Trophoblast cell (in vitro differentiated cells and primary cell): ENCODE data around the gene STPG2.

Experiments used
- DNase-seq, 2 donors: peaks; one replicate each; pipeline ENCODE4 v3.0.0-alpha.2; 2016
- H2AFZ ChIP-seq: 2 replicates; pipeline ENCODE4 v1.6.1; 2013; ENCODE audit warnings: low read length, moderate library complexity, mild to moderate bottlenecking; ENCODE audit not compliant: insufficient read depth, poor library complexity
- H2AK5ac ChIP-seq: 2 replicates; pipeline ENCODE4 v1.6.1; 2013; ENCODE audit warnings: mild to moderate bottlenecking, low read length
- H2BK120ac ChIP-seq: 2 replicates; pipeline ENCODE4 v1.6.1; 2013; ENCODE audit warnings: low read length, mild to moderate bottlenecking, moderate library complexity; ENCODE audit not compliant: insufficient read depth, poor library complexity
- H2BK12ac ChIP-seq: 2 replicates; pipeline ENCODE4 v1.6.1; 2013; ENCODE audit warnings: mild to moderate bottlenecking, low read length, moderate library complexity
- H2BK5ac ChIP-seq: 2 replicates; pipeline ENCODE4 v1.6.1; 2013; ENCODE audit warnings: low read length, low read depth, moderate library complexity, mild to moderate bottlenecking; ENCODE audit not compliant: poor library complexity
- H3K14ac ChIP-seq: 2 replicates; pipeline ENCODE4 v1.6.1; 2013; ENCODE audit warnings: mild to moderate bottlenecking, low read length
- H3K18ac ChIP-seq: 2 replicates; pipeline ENCODE4 v1.6.1; 2013; ENCODE audit warnings: mild to moderate bottlenecking, low read length
- H3K23ac ChIP-seq: 2 replicates; pipeline ENCODE4 v1.6.1; 2013; ENCODE audit warnings: low read length
- H3K27ac ChIP-seq: 2 replicates; pipeline ENCODE4 v1.5.1; 2013; ENCODE audit warnings: low read depth, mild to moderate bottlenecking, inconsistent platforms, low read length, moderate library complexity
- H3K27me3 ChIP-seq: 2 replicates; pipeline ENCODE4 v1.6.1; 2013; ENCODE audit warnings: inconsistent platforms, mild to moderate bottlenecking, low read length, moderate library complexity; ENCODE audit not compliant: insufficient read depth
- H3K36me3 ChIP-seq, 2 experiments: 1 replicate in 1 of 2; 2 replicates in 1 of 2; pipeline ENCODE4 v1.6.1; 2013; ENCODE audit warnings: low read length in 2 of 2, mild to moderate bottlenecking in 2 of 2, moderate library complexity in 1 of 2; ENCODE audit not compliant: insufficient read depth in 2 of 2, control insufficient read depth in 1 of 2
- H3K4ac ChIP-seq: 2 replicates; pipeline ENCODE4 v1.6.1; 2013; ENCODE audit warnings: low read depth, mild to moderate bottlenecking, low read length, moderate library complexity
- H3K4me1 ChIP-seq, 2 experiments: 1 replicate in 1 of 2; 2 replicates in 1 of 2; pipeline ENCODE4 v1.6.1; 2013; ENCODE audit warnings: low read length in 2 of 2, mild to moderate bottlenecking in 2 of 2, moderate library complexity in 1 of 2; ENCODE audit not compliant: insufficient read depth in 2 of 2, control insufficient read depth in 1 of 2
- H3K4me2 ChIP-seq: 2 replicates; pipeline ENCODE4 v1.6.1; 2013; ENCODE audit warnings: inconsistent platforms, mild to moderate bottlenecking, low read length, moderate library complexity
- H3K4me3 ChIP-seq: 2 replicates; pipeline ENCODE4 v1.5.1; 2013; ENCODE audit warnings: mild to moderate bottlenecking, low read depth, low read length, inconsistent platforms
- H3K79me1 ChIP-seq: one replicate; pipeline ENCODE4 v1.6.1; 2013; ENCODE audit warnings: low read length
- H3K79me2 ChIP-seq: 2 replicates; pipeline ENCODE4 v1.6.1; 2013; ENCODE audit warnings: low read length, mild to moderate bottlenecking; ENCODE audit not compliant: control insufficient read depth, insufficient read depth, poor library complexity
- H3K9ac ChIP-seq: 2 replicates; pipeline ENCODE4 v1.6.1; 2013; ENCODE audit warnings: mild to moderate bottlenecking, low read length
- H3K9me3 ChIP-seq: 2 replicates; pipeline ENCODE4 v1.6.1; 2013; ENCODE audit warnings: low read depth, mild to moderate bottlenecking, control low read depth, inconsistent platforms, low read length; ENCODE audit not compliant: insufficient read depth
- H4K12ac ChIP-seq: 2 replicates; pipeline ENCODE4 v1.6.1; 2013; ENCODE audit warnings: low read depth, mild to moderate bottlenecking, low read length, moderate library complexity
- H4K8ac ChIP-seq: 2 replicates; pipeline ENCODE4 v1.6.1; 2013; ENCODE audit warnings: low read depth, mild to moderate bottlenecking, low read length, moderate library complexity
- H4K91ac ChIP-seq: one replicate; pipeline ENCODE4 v1.6.1; 2013; ENCODE audit warnings: low read depth, mild to moderate bottlenecking, low read length, moderate library complexity
- WGBS: extraction: QIAGEN DNeasy Blood & Tissue Kit; methylation state at CpG from one replicate; pipeline ENCODE4 v1.1.7; 2013; ENCODE audit warnings: missing lambda C conversion rate; ENCODE audit not compliant: insufficient read length, insufficient coverage; ENCODE audit errors: extremely low coverage; 5-methylcytosine and 5-hydroxymethylcytosine counted together

The STPG2 gene

DNA sequence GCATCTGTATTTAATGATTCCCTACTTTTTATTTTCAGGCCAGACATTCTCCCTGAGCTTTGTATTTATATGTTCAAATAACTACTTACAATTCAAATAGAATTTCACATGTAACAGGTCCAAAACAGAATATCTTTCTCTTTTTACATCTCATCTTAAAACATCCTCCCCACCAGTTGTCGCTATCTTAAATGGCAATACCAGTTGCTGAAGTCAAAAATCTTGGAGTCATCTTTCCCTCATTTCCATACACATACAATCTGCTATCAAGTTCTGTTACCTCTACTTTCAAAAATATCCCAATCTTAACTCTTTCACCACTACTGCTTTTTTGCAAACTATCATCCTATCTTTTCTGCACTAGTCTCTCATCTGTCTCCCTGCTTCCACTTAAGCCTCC lies 330.5 kb downstream of the STPG2 start:
- WGBS: no CpG with 5 or more reads among the region's 1 CpG
- no peaks in the 10 kb centered on the region for H3K27me3 ChIP-seq
- no peak overlapping the region for H2AFZ ChIP-seq

DNA sequence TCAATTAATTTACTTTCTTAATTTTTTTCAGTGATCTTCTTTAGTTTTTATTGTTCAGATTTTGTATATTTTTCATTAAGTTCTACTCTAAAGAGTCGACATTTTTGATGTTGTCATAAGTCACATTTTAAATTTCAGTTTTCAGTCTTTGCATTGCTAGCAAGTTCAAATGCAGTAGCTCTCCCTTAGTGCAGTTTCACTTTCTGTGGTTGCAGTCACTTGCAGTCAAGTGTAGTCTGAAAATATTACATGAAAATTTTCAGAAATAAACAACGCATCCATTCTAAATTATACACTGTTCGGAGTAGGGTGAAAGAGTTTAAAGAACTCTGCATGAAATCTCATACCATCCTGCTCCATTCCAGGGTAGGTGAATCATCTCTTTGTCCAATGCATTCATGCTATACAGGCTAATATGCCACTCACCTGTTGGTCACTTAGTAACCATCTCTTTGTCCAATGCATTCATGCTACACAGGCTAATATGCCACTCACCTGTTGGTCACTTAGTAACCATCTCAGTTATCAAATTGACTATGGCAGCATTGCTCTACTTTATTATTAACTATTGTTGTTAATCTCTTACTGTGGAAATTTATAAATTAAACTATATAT lies 356.9 kb downstream of the STPG2 start:
- Histone ChIP-seq H4K91ac (no peak overlapping the region), H3K23ac (no peak overlapping the region), H3K27ac (no peak overlapping the region), H3K9me3 (no peaks in the 10 kb centered on the region), H2BK5ac (no peak overlapping the region), H3K36me3 (no peaks in the 10 kb centered on the region), H3K4ac (no peak overlapping the region), H3K14ac (no peak overlapping the region), H3K4me1 (no peaks in the 10 kb centered on the region), H3K4me2 (no peak overlapping the region), H3K27me3 (no peaks in the 10 kb centered on the region), H4K8ac (no peak overlapping the region), H3K9ac (no peak overlapping the region), H3K18ac (no peak overlapping the region), H2AFZ (no peak overlapping the region), H4K12ac (no peak overlapping the region), H2BK120ac (no peak overlapping the region), H2AK5ac (no peak overlapping the region), H3K4me3 (no peak overlapping the region), H3K79me2 (no peaks in the 10 kb centered on the region), H2BK12ac (no peak overlapping the region), H3K79me1 (no peaks in the 10 kb centered on the region)
- DNase-seq: peak in 1 of 2 donors; percentile 15
- WGBS: no CpG with 5 or more reads among the region's 3 CpGs

More for the DNA sequence above, 330.5 kb downstream of the STPG2 start:
- Histone ChIP-seq H3K79me1 (no peaks in the 10 kb centered on the region), H3K14ac (no peak overlapping the region), H3K23ac (no peak overlapping the region), H3K4me2 (no peak overlapping the region), H4K8ac (no peak overlapping the region), H3K79me2 (no peaks in the 10 kb centered on the region), H2BK120ac (no peak overlapping the region), H4K12ac (no peak overlapping the region), H2AK5ac (no peak overlapping the region), H3K36me3 (no peaks in the 10 kb centered on the region), H3K27ac (no peak overlapping the region), H3K18ac (no peak overlapping the region), H2BK12ac (no peak overlapping the region), H4K91ac (no peak overlapping the region), H3K4ac (no peak overlapping the region), H3K4me1 (no peaks in the 10 kb centered on the region), H2BK5ac (no peak overlapping the region), H3K9me3 (no peaks in the 10 kb centered on the region), H3K9ac (no peak overlapping the region), H3K4me3 (no peak overlapping the region)
- DNase-seq: no peak

DNA sequence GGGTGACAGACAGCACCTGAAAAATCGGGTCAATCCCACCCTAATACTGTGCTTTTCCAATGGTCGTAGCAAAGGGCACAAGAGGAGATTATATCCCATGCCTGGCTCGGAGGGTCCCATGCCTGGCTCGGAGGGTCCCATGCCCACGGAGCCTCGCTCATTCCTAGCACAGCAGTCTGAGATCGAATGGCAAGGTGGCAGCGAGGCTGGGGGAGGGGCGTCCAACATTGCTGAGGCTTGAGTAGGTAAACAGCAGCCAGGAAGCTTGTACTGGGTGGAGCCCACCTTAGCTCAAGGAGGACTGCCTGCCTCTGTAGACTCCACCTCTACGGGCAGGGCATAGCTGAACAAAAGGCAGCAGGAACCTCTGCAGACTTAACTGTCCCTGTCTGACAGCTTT lies 365.1 kb downstream of the STPG2 start:
- H4K91ac ChIP-seq: no peak overlapping the region
- H3K36me3 ChIP-seq: no peaks in the 10 kb centered on the region
- H3K9me3 ChIP-seq: peaks cover 4% of the 10 kb centered on the region
- WGBS: no CpG with 5 or more reads among the region's 10 CpGs
- no peak overlapping the region for H4K8ac ChIP-seq
- no peak overlapping the region for H3K4me2 ChIP-seq
- no peak overlapping the region for H2BK12ac ChIP-seq
- H2BK5ac ChIP-seq: no peak overlapping the region
- no peak overlapping the region for H2AK5ac ChIP-seq
- no peak overlapping the region for H3K9ac ChIP-seq
- no peak overlapping the region for H3K23ac ChIP-seq
- H3K79me1 ChIP-seq: no peaks in the 10 kb centered on the region
- no peak overlapping the region for H3K27ac ChIP-seq
- H3K4me3 ChIP-seq: no peak overlapping the region
- no peak overlapping the region for H2AFZ ChIP-seq
- no peak overlapping the region for H3K4ac ChIP-seq
- no peak overlapping the region for H4K12ac ChIP-seq
- no peaks in the 10 kb centered on the region for H3K27me3 ChIP-seq
- no peaks in the 10 kb centered on the region for H3K79me2 ChIP-seq
- no peak overlapping the region for H3K14ac ChIP-seq
- no peak overlapping the region for H3K18ac ChIP-seq
- no peaks in the 10 kb centered on the region for H3K4me1 ChIP-seq
- no peak overlapping the region for H2BK120ac ChIP-seq
- no peak for DNase-seq

DNA sequence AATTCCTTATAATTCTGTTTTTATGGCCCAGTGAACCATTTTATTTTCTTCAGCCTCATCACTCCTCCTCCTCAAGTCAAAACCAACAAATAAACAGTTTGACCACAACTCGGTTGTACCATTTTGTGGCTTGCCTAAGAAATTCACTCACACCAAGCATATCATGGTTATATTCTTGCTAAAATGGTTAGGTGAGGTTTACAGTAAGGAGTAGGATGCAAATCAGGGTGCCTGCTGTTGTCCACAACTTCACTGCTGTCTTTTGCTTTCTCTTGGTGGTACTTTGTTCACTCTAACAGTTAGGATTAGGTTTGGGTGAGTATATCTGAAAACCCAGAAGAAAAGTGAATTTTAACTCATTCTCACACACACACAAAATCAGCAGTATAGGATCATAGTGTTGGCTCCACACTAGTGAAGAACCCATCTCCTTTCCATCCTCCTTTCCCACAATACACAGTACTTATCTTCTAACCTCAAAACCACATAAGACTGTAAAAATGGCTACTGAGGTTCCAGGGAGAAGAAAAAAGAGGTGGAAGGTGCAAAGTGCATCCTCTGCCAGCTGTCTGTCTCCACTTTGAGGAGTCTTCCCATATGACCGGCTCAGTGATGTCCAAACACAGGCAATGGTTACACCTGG lies 368.8 kb downstream of the STPG2 start:
- Histone ChIP-seq H4K91ac (no peak overlapping the region), H3K36me3 (no peaks in the 10 kb centered on the region), H2BK120ac (no peak overlapping the region), H3K23ac (no peak overlapping the region), H3K4me1 (no peaks in the 10 kb centered on the region), H3K14ac (no peak overlapping the region), H4K12ac (no peak overlapping the region), H2AK5ac (no peak overlapping the region), H2BK5ac (no peak overlapping the region), H3K9me3 (peaks cover 6% of the 10 kb centered on the region), H3K27ac (no peak overlapping the region), H3K27me3 (no peaks in the 10 kb centered on the region), H3K79me2 (no peaks in the 10 kb centered on the region), H3K79me1 (no peaks in the 10 kb centered on the region), H3K4me3 (no peak overlapping the region), H2BK12ac (no peak overlapping the region), H2AFZ (no peak overlapping the region), H3K9ac (no peak overlapping the region), H4K8ac (no peak overlapping the region), H3K4ac (no peak overlapping the region), H3K4me2 (no peak overlapping the region), H3K18ac (no peak overlapping the region)
- WGBS: no CpG with 5 or more reads among the region's 2 CpGs
- DNase-seq: no peak
